ENCODE data around the gene ANKRD9. TPM values are rescaled to one million over a fixed set of nuclear protein-coding genes. Genes with fewer than 3 reads are reported as not detected.

ANKRD9 gene
- total RNA-seq, 1 experiment from 2014 or later: 0.04 TPM

- no peak overlapping the region for H3K4me3 ChIP-seq (ENCODE audit: low read length)
- H3K79me2 ChIP-seq (ENCODE audit: low read length): no peaks in the 10 kb centered on the region
- H2AFZ ChIP-seq (ENCODE audit: low read length): no peak overlapping the region
- no peak overlapping the region for H3K27ac ChIP-seq (ENCODE audit: low read length)
- H3K9ac ChIP-seq (ENCODE audit: low read length): no peak overlapping the region
- no peak for DNase-seq
- no peak overlapping the region for H3K4me2 ChIP-seq (ENCODE audit: low read depth, low read length, poor library complexity, severe bottlenecking)
- no peaks in the 10 kb centered on the region for H3K36me3 ChIP-seq (ENCODE audit: insufficient read depth, low read length)
- H3K4me1 ChIP-seq (ENCODE audit: low read length): no peaks in the 10 kb centered on the region
- H3K9me3 ChIP-seq (ENCODE audit: low read length): no peaks in the 10 kb centered on the region
- H3K27me3 ChIP-seq (ENCODE audit: low read length): no peaks in the 10 kb centered on the region
- H3K9me2 ChIP-seq (replicated peaks; ENCODE audit: insufficient read depth, low read length): no peaks in the 10 kb centered on the region
- H4K20me1 ChIP-seq (ENCODE audit: insufficient read depth, low read depth, low read length): no peaks in the 10 kb centered on the region
Observed at GRCh38 chr14:102469261-102469660, 40.3 kb downstream of the ANKRD9 start.

GRCh38 chr14:102464846-102465341 is 44.7 kb downstream of the ANKRD9 start:
- no peak overlapping the region for H3K4me2 ChIP-seq (ENCODE audit: low read depth, low read length, poor library complexity, severe bottlenecking)
- H3K4me1 ChIP-seq (ENCODE audit: low read length): no peaks in the 10 kb centered on the region
- H3K79me2 ChIP-seq (ENCODE audit: low read length): no peaks in the 10 kb centered on the region
- H2AFZ ChIP-seq (ENCODE audit: low read length): no peak overlapping the region
- no peaks in the 10 kb centered on the region for H3K9me3 ChIP-seq (ENCODE audit: low read length)
- no peak overlapping the region for H3K27ac ChIP-seq (ENCODE audit: low read length)
- H3K36me3 ChIP-seq (ENCODE audit: insufficient read depth, low read length): no peaks in the 10 kb centered on the region
- H3K27me3 ChIP-seq (ENCODE audit: low read length): no peaks in the 10 kb centered on the region
- no peak overlapping the region for H3K9ac ChIP-seq (ENCODE audit: low read length)
- DNase-seq: no peak
- no peaks in the 10 kb centered on the region for H3K9me2 ChIP-seq (replicated peaks; ENCODE audit: insufficient read depth, low read length)
- no peak overlapping the region for H3K4me3 ChIP-seq (ENCODE audit: low read length)
- no peaks in the 10 kb centered on the region for H4K20me1 ChIP-seq (ENCODE audit: insufficient read depth, low read depth, low read length)

- Histone ChIP-seq H3K4me3 (ENCODE audit: low read length) (no peak overlapping the region), H2AFZ (ENCODE audit: low read length) (no peak overlapping the region), H3K9me2 (replicated peaks; ENCODE audit: insufficient read depth, low read length) (no peaks in the 10 kb centered on the region), H3K27me3 (ENCODE audit: low read length) (no peaks in the 10 kb centered on the region), H3K79me2 (ENCODE audit: low read length) (no peaks in the 10 kb centered on the region), H3K9ac (ENCODE audit: low read length) (no peak overlapping the region), H3K36me3 (ENCODE audit: insufficient read depth, low read length) (no peaks in the 10 kb centered on the region), H3K4me1 (ENCODE audit: low read length) (no peaks in the 10 kb centered on the region), H3K4me2 (ENCODE audit: low read depth, low read length, poor library complexity, severe bottlenecking) (no peak overlapping the region), H4K20me1 (ENCODE audit: insufficient read depth, low read depth, low read length) (no peaks in the 10 kb centered on the region), H3K9me3 (ENCODE audit: low read length) (no peaks in the 10 kb centered on the region), H3K27ac (ENCODE audit: low read length) (no peak overlapping the region)
- no peak for DNase-seq
Observed at GRCh38 chr14:102464006-102464405, 45.6 kb downstream of the ANKRD9 start.

- Histone ChIP-seq H3K9ac (ENCODE audit: low read length) (no peak overlapping the region), H4K20me1 (ENCODE audit: insufficient read depth, low read depth, low read length) (no peaks in the 10 kb centered on the region), H3K4me2 (ENCODE audit: low read depth, low read length, poor library complexity, severe bottlenecking) (no peak overlapping the region), H2AFZ (ENCODE audit: low read length) (no peak overlapping the region), H3K27me3 (ENCODE audit: low read length) (no peaks in the 10 kb centered on the region), H3K9me3 (ENCODE audit: low read length) (no peaks in the 10 kb centered on the region), H3K4me3 (ENCODE audit: low read length) (no peak overlapping the region), H3K27ac (ENCODE audit: low read length) (no peak overlapping the region), H3K4me1 (ENCODE audit: low read length) (no peaks in the 10 kb centered on the region), H3K9me2 (replicated peaks; ENCODE audit: insufficient read depth, low read length) (no peaks in the 10 kb centered on the region), H3K79me2 (ENCODE audit: low read length) (no peaks in the 10 kb centered on the region), H3K36me3 (ENCODE audit: insufficient read depth, low read length) (no peaks in the 10 kb centered on the region)
- no peak for DNase-seq
Observed at GRCh38 chr14:102462391-102462790, 47.2 kb downstream of the ANKRD9 start.

- Histone ChIP-seq H3K4me3 (ENCODE audit: low read length) (no peak overlapping the region), H3K79me2 (ENCODE audit: low read length) (no peaks in the 10 kb centered on the region), H3K9me2 (replicated peaks; ENCODE audit: insufficient read depth, low read length) (no peaks in the 10 kb centered on the region), H3K9me3 (ENCODE audit: low read length) (no peaks in the 10 kb centered on the region), H3K4me1 (ENCODE audit: low read length) (no peaks in the 10 kb centered on the region), H3K27me3 (ENCODE audit: low read length) (no peaks in the 10 kb centered on the region), H3K36me3 (ENCODE audit: insufficient read depth, low read length) (no peaks in the 10 kb centered on the region), H3K27ac (ENCODE audit: low read length) (no peak overlapping the region), H4K20me1 (ENCODE audit: insufficient read depth, low read depth, low read length) (no peaks in the 10 kb centered on the region), H2AFZ (ENCODE audit: low read length) (no peak overlapping the region), H3K4me2 (ENCODE audit: low read depth, low read length, poor library complexity, severe bottlenecking) (no peak overlapping the region), H3K9ac (ENCODE audit: low read length) (no peak overlapping the region)
- no peak for DNase-seq
Observed at GRCh38 chr14:102461490-102462338, 47.9 kb downstream of the ANKRD9 start.

DNA sequence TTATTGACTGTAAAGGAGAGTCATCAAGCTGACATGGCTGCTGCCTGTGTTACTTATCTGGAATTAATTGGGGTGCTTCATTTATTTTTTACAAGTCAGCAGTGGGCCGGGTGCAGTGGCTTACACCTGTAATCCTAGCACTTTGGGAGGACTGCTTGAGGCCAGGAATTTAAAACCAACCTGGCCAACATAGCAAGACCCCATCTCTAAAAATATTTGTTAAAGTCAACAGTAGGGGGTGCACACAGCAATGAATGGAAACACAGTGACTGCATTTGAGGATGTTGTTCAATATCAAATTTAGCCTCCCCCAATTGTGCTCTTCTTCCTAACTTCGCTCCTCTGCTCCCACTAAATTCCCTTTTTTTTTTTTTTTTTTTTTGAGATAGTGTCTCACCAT is 52.1 kb downstream of the ANKRD9 start:
- Histone ChIP-seq H2AFZ (ENCODE audit: low read length) (no peak overlapping the region), H3K4me3 (ENCODE audit: low read length) (no peak overlapping the region), H4K20me1 (ENCODE audit: insufficient read depth, low read depth, low read length) (no peaks in the 10 kb centered on the region), H3K9ac (ENCODE audit: low read length) (no peak overlapping the region), H3K27ac (ENCODE audit: low read length) (no peak overlapping the region), H3K4me1 (ENCODE audit: low read length) (no peaks in the 10 kb centered on the region), H3K9me2 (replicated peaks; ENCODE audit: insufficient read depth, low read length) (no peaks in the 10 kb centered on the region), H3K4me2 (ENCODE audit: low read depth, low read length, poor library complexity, severe bottlenecking) (no peak overlapping the region), H3K9me3 (ENCODE audit: low read length) (no peaks in the 10 kb centered on the region), H3K36me3 (ENCODE audit: insufficient read depth, low read length) (no peaks in the 10 kb centered on the region), H3K79me2 (ENCODE audit: low read length) (no peaks in the 10 kb centered on the region), H3K27me3 (ENCODE audit: low read length) (no peaks in the 10 kb centered on the region)
- no peak for DNase-seq

- no peaks in the 10 kb centered on the region for H3K36me3 ChIP-seq (ENCODE audit: insufficient read depth, low read length)
- H3K9ac ChIP-seq (ENCODE audit: low read length): no peak overlapping the region
- H2AFZ ChIP-seq (ENCODE audit: low read length): no peak overlapping the region
- no peaks in the 10 kb centered on the region for H3K9me3 ChIP-seq (ENCODE audit: low read length)
- no peak for DNase-seq
- H3K27ac ChIP-seq (ENCODE audit: low read length): no peak overlapping the region
- H3K9me2 ChIP-seq (replicated peaks; ENCODE audit: insufficient read depth, low read length): no peaks in the 10 kb centered on the region
- no peak overlapping the region for H3K4me3 ChIP-seq (ENCODE audit: low read length)
- no peak overlapping the region for H3K4me2 ChIP-seq (ENCODE audit: low read depth, low read length, poor library complexity, severe bottlenecking)
- no peaks in the 10 kb centered on the region for H3K79me2 ChIP-seq (ENCODE audit: low read length)
- no peaks in the 10 kb centered on the region for H4K20me1 ChIP-seq (ENCODE audit: insufficient read depth, low read depth, low read length)
- H3K27me3 ChIP-seq (ENCODE audit: low read length): no peaks in the 10 kb centered on the region
- H3K4me1 ChIP-seq (ENCODE audit: low read length): no peaks in the 10 kb centered on the region
Observed at GRCh38 chr14:102454711-102455110, 54.9 kb downstream of the ANKRD9 start.

GRCh38 chr14:102452302-102452701 is 57.3 kb downstream of the ANKRD9 start:
- Histone ChIP-seq H3K4me3 (ENCODE audit: low read length) (no peak overlapping the region), H3K27me3 (ENCODE audit: low read length) (no peaks in the 10 kb centered on the region), H3K4me2 (ENCODE audit: low read depth, low read length, poor library complexity, severe bottlenecking) (no peak overlapping the region), H3K9ac (ENCODE audit: low read length) (no peak overlapping the region), H3K36me3 (ENCODE audit: insufficient read depth, low read length) (no peaks in the 10 kb centered on the region), H3K9me3 (ENCODE audit: low read length) (no peaks in the 10 kb centered on the region), H3K27ac (ENCODE audit: low read length) (no peak overlapping the region), H4K20me1 (ENCODE audit: insufficient read depth, low read depth, low read length) (no peaks in the 10 kb centered on the region), H3K4me1 (ENCODE audit: low read length) (no peaks in the 10 kb centered on the region), H3K79me2 (ENCODE audit: low read length) (no peaks in the 10 kb centered on the region), H3K9me2 (replicated peaks; ENCODE audit: insufficient read depth, low read length) (no peaks in the 10 kb centered on the region), H2AFZ (ENCODE audit: low read length) (no peak overlapping the region)
- DNase-seq: no peak

Data from Karpas-422 (cell line).